DOHH2 (cell line): ENCODE data around the gene ARMC9.

ENCODE experiments used
- H3F3A ChIP-seq: fragments of 200-600 bp; sonication (generic), shearing (Covaris generic); 2 replicates; pipeline ENCODE4 v1.6.0; 2016; ENCODE audit warnings: antibody characterized with exemption, mild to moderate bottlenecking; ENCODE audit not compliant: control insufficient read depth, insufficient read depth
- H3K27ac ChIP-seq: fragments of 200-600 bp; sonication (generic); 2 replicates; pipeline ENCODE4 v1.5.1; 2014; ENCODE audit warnings: low read depth, mild to moderate bottlenecking, low read length, moderate library complexity
- H3K27me3 ChIP-seq: fragments of 200-600 bp; sonication (generic); 2 replicates; pipeline ENCODE4 v1.6.1; 2014; ENCODE audit warnings: mild to moderate bottlenecking, low read length, mixed read lengths; ENCODE audit not compliant: control insufficient read depth
- H3K36me3 ChIP-seq: fragments of 200-600 bp; sonication (generic); 2 replicates; pipeline ENCODE4 v1.6.1; 2014; ENCODE audit warnings: mild to moderate bottlenecking, low read length, moderate library complexity, mixed read lengths; ENCODE audit not compliant: control insufficient read depth
- H3K4me1 ChIP-seq: fragments of 200-600 bp; sonication (generic); 2 replicates; pipeline ENCODE4 v1.6.1; 2014; ENCODE audit warnings: mild to moderate bottlenecking, low read length, mixed read lengths; ENCODE audit not compliant: control insufficient read depth
- H3K4me2 ChIP-seq: fragments of 200-600 bp; sonication (generic); 2 replicates; pipeline ENCODE4 v1.6.0; 2014; ENCODE audit warnings: mild to moderate bottlenecking, low read length, moderate library complexity
- H3K4me3 ChIP-seq: fragments of 200-600 bp; sonication (generic); 2 replicates; pipeline ENCODE4 v1.5.1; 2014; ENCODE audit warnings: mild to moderate bottlenecking, low read length, mixed read lengths
- H3K79me2 ChIP-seq: fragments of 200-600 bp; sonication (generic); 2 replicates; pipeline ENCODE4 v1.6.1; 2014; ENCODE audit warnings: mild to moderate bottlenecking, low read length, mixed read lengths; ENCODE audit not compliant: control insufficient read depth
- H3K9me2 ChIP-seq: fragments of 200-600 bp; sonication (generic); replicated peaks from 2 replicates; pipeline ENCODE4 v1.6.1; 2014; ENCODE audit warnings: mild to moderate bottlenecking, low read length, mixed read lengths; ENCODE audit not compliant: control insufficient read depth
- H3K9me3 ChIP-seq: fragments of 200-600 bp; sonication (generic); 2 replicates; pipeline ENCODE4 v1.6.1; 2014; ENCODE audit warnings: antibody characterized with exemption, low read length, mixed read lengths; ENCODE audit not compliant: control insufficient read depth, insufficient read depth
- H4K20me1 ChIP-seq: fragments of 200-600 bp; sonication (generic); 2 replicates; pipeline ENCODE4 v1.6.0; 2014; ENCODE audit warnings: low read depth, mild to moderate bottlenecking, antibody characterized with exemption, low read length, moderate library complexity; ENCODE audit not compliant: control insufficient read depth, insufficient read depth
- CTCF ChIP-seq: fragments of 200-600 bp; sonication (generic); IDR thresholded peaks from one replicate; pipeline ENCODE4 v1.5.1; 2014; ENCODE audit warnings: antibody characterized with exemption, mild to moderate bottlenecking, low read depth, low read length; ENCODE audit not compliant: poor library complexity, severe bottlenecking
- EZH2phosphoT487 ChIP-seq: fragments of 200-600 bp; sonication (generic); IDR thresholded peaks from 2 replicates; pipeline ENCODE4 v1.6.1; 2017; ENCODE audit warnings: borderline replicate concordance, mild to moderate bottlenecking, antibody characterized with exemption, low read length, moderate library complexity, mixed read lengths

The ARMC9 gene

GRCh38 chr2:231415029-231415428, 216.6 kb downstream of the ARMC9 start:
- H3K4me2 ChIP-seq = no peak overlapping the region
- TF ChIP-seq CTCF (no peak), EZH2phosphoT487 (no peak)
- H3K9me3 ChIP-seq = peaks cover 10% of the 10 kb centered on the region
- peaks cover 6% of the 10 kb centered on the region for H3K4me1 ChIP-seq
- no peaks in the 10 kb centered on the region for H3K79me2 ChIP-seq
- H3K27me3 ChIP-seq = peaks cover 5% of the 10 kb centered on the region; the same call in 1 of the 2 replicates
- H3F3A ChIP-seq = no peaks in the 10 kb centered on the region
- H3K4me3 ChIP-seq = no peak overlapping the region
- no peak overlapping the region for H3K27ac ChIP-seq
- H3K36me3 ChIP-seq = no peaks in the 10 kb centered on the region
- H3K9me2 ChIP-seq = no peaks in the 10 kb centered on the region
- H4K20me1 ChIP-seq = no peaks in the 10 kb centered on the region

- H3K4me3 ChIP-seq = no peak overlapping the region
- H3K27me3 ChIP-seq = no peaks in the 10 kb centered on the region; the same call in 1 of the 2 replicates
- H3K27ac ChIP-seq = no peak overlapping the region
- H3K79me2 ChIP-seq = no peaks in the 10 kb centered on the region
- no peaks in the 10 kb centered on the region for H3K36me3 ChIP-seq
- no peaks in the 10 kb centered on the region for H3K9me2 ChIP-seq
- no peak overlapping the region for H3K4me2 ChIP-seq
- H4K20me1 ChIP-seq = no peaks in the 10 kb centered on the region; the same call in 1 of the 2 replicates
- H3K9me3 ChIP-seq = no peaks in the 10 kb centered on the region
- no peaks in the 10 kb centered on the region for H3F3A ChIP-seq
- TF ChIP-seq EZH2phosphoT487 (no peak), CTCF (no peak)
- H3K4me1 ChIP-seq = no peaks in the 10 kb centered on the region
These were observed 220.6 kb downstream of the ARMC9 start for GRCh38 chr2:231418820-231419640.

GRCh38 chr2:231421051-231421580, 222.7 kb downstream of the ARMC9 start:
- Histone ChIP-seq H4K20me1 (no peaks in the 10 kb centered on the region; the same call in 1 of the 2 replicates), H3K36me3 (no peaks in the 10 kb centered on the region), H3F3A (no peaks in the 10 kb centered on the region), H3K9me3 (no peaks in the 10 kb centered on the region), H3K4me2 (no peak overlapping the region), H3K27ac (no peak overlapping the region), H3K27me3 (no peaks in the 10 kb centered on the region; the same call in 1 of the 2 replicates), H3K4me1 (no peaks in the 10 kb centered on the region), H3K79me2 (no peaks in the 10 kb centered on the region), H3K9me2 (no peaks in the 10 kb centered on the region), H3K4me3 (no peak overlapping the region)
- TF ChIP-seq CTCF (no peak), EZH2phosphoT487 (no peak)
